Duodenal mucosa (tissue), 2 donors: ENCODE results near the gene STARD5.

Source experiments
- H3K27ac ChIP-seq: one replicate; pipeline ENCODE4 v1.7.0; 2013; ENCODE audit warnings: low read depth, low read length
- H3K27me3 ChIP-seq, 2 donors: one replicate each; pipeline ENCODE4 v1.7.0; 2013; ENCODE audit warnings: low read length in 2 of 2, control low read depth in 1 of 2; ENCODE audit not compliant: insufficient read depth in 2 of 2, control insufficient read depth in 1 of 2
- H3K36me3 ChIP-seq, 2 donors: one replicate each; pipeline ENCODE4 v1.7.0; 2013; ENCODE audit warnings: low read length in 2 of 2, control low read depth in 1 of 2; ENCODE audit not compliant: insufficient read depth in 2 of 2, control insufficient read depth in 1 of 2
- H3K4me1 ChIP-seq, 2 donors: one replicate each; pipeline ENCODE4 v1.7.0; 2013; ENCODE audit warnings: low read length in 2 of 2, control low read depth in 1 of 2; ENCODE audit not compliant: insufficient read depth in 2 of 2, control insufficient read depth in 1 of 2
- H3K4me3 ChIP-seq, 2 donors: one replicate each; pipeline ENCODE4 v1.7.0; 2013; ENCODE audit warnings: low read length in 2 of 2, low read depth in 1 of 2
- H3K9ac ChIP-seq, 2 donors: one replicate each; pipeline ENCODE4 v1.7.0; 2013; ENCODE audit warnings: low read length in 2 of 2, low read depth in 1 of 2
- H3K9me3 ChIP-seq, 2 donors: one replicate each; pipeline ENCODE4 v1.7.0; 2013; ENCODE audit warnings: low read length in 2 of 2, control low read depth in 1 of 2; ENCODE audit not compliant: control insufficient read depth in 1 of 2

Gene STARD5

GRCh38 chr15:81330366-81331090 is 6.6 kb upstream of the STARD5 start:
- Histone ChIP-seq H3K36me3 (no peaks in the 10 kb centered on the region), H3K4me3 (no peak overlapping the region), H3K9me3 (no peaks in the 10 kb centered on the region), H3K27ac (no peak overlapping the region), H3K27me3 (no peaks in the 10 kb centered on the region), H3K4me1 (peaks cover 8 to 9% of the 10 kb centered on the region in 2 donors), H3K9ac (no peak overlapping the region)

- no peaks in the 10 kb centered on the region for H3K27me3 ChIP-seq
- no peak overlapping the region for H3K9ac ChIP-seq
- H3K4me1 ChIP-seq, result peaks cover 5 to 11% of the 10 kb centered on the region in 2 donors
- no peak overlapping the region for H3K27ac ChIP-seq
- no peaks in the 10 kb centered on the region for H3K9me3 ChIP-seq
- no peak overlapping the region for H3K4me3 ChIP-seq
- H3K36me3 ChIP-seq, result no peaks in the 10 kb centered on the region
These were observed 5.5 kb upstream of the STARD5 start for GRCh38 chr15:81329446-81329845.

- Histone ChIP-seq H3K9me3 (no peaks in the 10 kb centered on the region), H3K36me3 (no peaks in the 10 kb centered on the region), H3K9ac (no peak overlapping the region), H3K27ac (no peak overlapping the region), H3K4me3 (no peak overlapping the region), H3K27me3 (no peaks in the 10 kb centered on the region), H3K4me1 (peaks cover 10 to 13% of the 10 kb centered on the region in 2 donors)
These were observed 3.6 kb upstream of the STARD5 start for GRCh38 chr15:81327516-81327915.

- H3K4me3 ChIP-seq, result no peak overlapping the region
- H3K27me3 ChIP-seq, result no peaks in the 10 kb centered on the region
- H3K36me3 ChIP-seq, result peaks cover 0 to 5% of the 10 kb centered on the region in 2 donors
- H3K27ac ChIP-seq, result no peak overlapping the region
- peaks cover 18 to 19% of the 10 kb centered on the region in 2 donors for H3K4me1 ChIP-seq
- H3K9me3 ChIP-seq, result no peaks in the 10 kb centered on the region
- H3K9ac ChIP-seq, result no peak overlapping the region
These were observed 2.7 kb upstream of the STARD5 start for GRCh38 chr15:81326466-81327212.

- peaks cover 8 to 30% of the 10 kb centered on the region in 2 donors for H3K36me3 ChIP-seq
- H3K27me3 ChIP-seq, result no peaks in the 10 kb centered on the region
- no peak overlapping the region for H3K27ac ChIP-seq
- H3K9me3 ChIP-seq, result no peaks in the 10 kb centered on the region
- peak overlapping the region; percentile 83 to 96 for H3K9ac ChIP-seq
- peak overlapping the region; percentile 91 for H3K4me3 ChIP-seq
- H3K4me1 ChIP-seq, result peaks cover 19 to 21% of the 10 kb centered on the region in 2 donors
These were observed 390 bp downstream of the STARD5 start for GRCh38 chr15:81323559-81323943.

GRCh38 chr15:81322676-81323253 is 1.2 kb downstream of the STARD5 start:
- no peak overlapping the region for H3K27ac ChIP-seq
- peak overlapping the region; percentile 49 to 83 for H3K9ac ChIP-seq
- H3K9me3 ChIP-seq, result no peaks in the 10 kb centered on the region
- peak overlapping the region; percentile 91 for H3K4me3 ChIP-seq
- peaks cover 19 to 23% of the 10 kb centered on the region in 2 donors for H3K4me1 ChIP-seq
- peaks cover 14 to 38% of the 10 kb centered on the region in 2 donors for H3K36me3 ChIP-seq
- H3K27me3 ChIP-seq, result no peaks in the 10 kb centered on the region

GRCh38 chr15:81321667-81322066 is 2.3 kb downstream of the STARD5 start:
- Histone ChIP-seq H3K9ac (no peak overlapping the region), H3K4me3 (peak overlapping the region; percentile 91), H3K4me1 (peaks cover 13 to 24% of the 10 kb centered on the region in 2 donors), H3K9me3 (no peaks in the 10 kb centered on the region), H3K27me3 (no peaks in the 10 kb centered on the region), H3K36me3 (peaks cover 18 to 46% of the 10 kb centered on the region in 2 donors), H3K27ac (no peak overlapping the region)

GRCh38 chr15:81317642-81318017 is 6.3 kb downstream of the STARD5 start:
- Histone ChIP-seq H3K4me1 (peaks cover 15 to 17% of the 10 kb centered on the region in 2 donors), H3K9ac (no peak overlapping the region), H3K36me3 (peaks cover 27 to 81% of the 10 kb centered on the region in 2 donors), H3K4me3 (no peak overlapping the region), H3K9me3 (no peaks in the 10 kb centered on the region), H3K27ac (no peak overlapping the region), H3K27me3 (no peaks in the 10 kb centered on the region)

- H3K4me3 ChIP-seq, result no peak overlapping the region
- H3K27ac ChIP-seq, result no peak overlapping the region
- no peak overlapping the region for H3K9ac ChIP-seq
- no peaks in the 10 kb centered on the region for H3K9me3 ChIP-seq
- H3K4me1 ChIP-seq, result peaks cover 8 to 9% of the 10 kb centered on the region in 2 donors
- H3K36me3 ChIP-seq, result peaks cover 32 to 87% of the 10 kb centered on the region in 2 donors
- H3K27me3 ChIP-seq, result no peaks in the 10 kb centered on the region
These were observed 7.7 kb downstream of the STARD5 start for GRCh38 chr15:81316267-81316666.
